Heart right ventricle (tissue), 16 donors: ENCODE measurements around the gene SOX30. TPM values are rescaled to one million over a fixed set of nuclear protein-coding genes. Genes with fewer than 3 reads are reported as not detected.
A peak's percentile ranks its signal among the peaks of the same experiment; 100 is the strongest.
"Not testable (repeated sequence)": the region's sequence is repeated elsewhere in the genome, so short reads cannot be mapped to it uniquely, and the experiment has no call there.

Experiments
- ATAC-seq, 8 donors: fragments of 200-7000 bp; cut with Tn5 transposase; one replicate each; pipeline ENCODE4 v1.9.1; 2020; ENCODE audit warnings: mild to moderate bottlenecking in 8 of 8, moderate library complexity in 8 of 8, moderate number of reproducible peaks in 1 of 8
- DNase-seq, 2 donors: peaks; one replicate each; pipeline ENCODE4 v3.0.0-alpha.2; 2020
- H3K27ac ChIP-seq, 10 donors: fragments of 200-600 bp; sonication (generic) in 2 of 10; one replicate each; pipeline versions ENCODE4 v1.5.0 to v1.8.0; 2020 to 2022; ENCODE audit warnings: mild to moderate bottlenecking in 3 of 10
- H3K27me3 ChIP-seq, 7 donors: fragments of 200-600 bp; one replicate each; pipeline ENCODE4 v1.8.0; 2021 to 2022; ENCODE audit warnings: mild to moderate bottlenecking in 2 of 7
- H3K36me3 ChIP-seq, 9 donors: fragments of 200-600 bp; sonication (generic) in 1 of 9; one replicate each; pipeline versions ENCODE4 v1.5.0 to v1.8.0; 2020 to 2022; ENCODE audit warnings: mild to moderate bottlenecking in 2 of 9
- H3K4me1 ChIP-seq, 9 donors: fragments of 200-600 bp; sonication (generic) in 1 of 9; one replicate each; pipeline versions ENCODE4 v1.5.0 to v1.8.0; 2020 to 2022; ENCODE audit warnings: mild to moderate bottlenecking in 4 of 9
- H3K4me3 ChIP-seq, 10 donors: fragments of 200-600 bp; sonication (generic) in 2 of 10; one replicate each; pipeline versions ENCODE4 v1.5.0 to v1.8.0; 2020 to 2022; ENCODE audit warnings: mild to moderate bottlenecking in 7 of 10, moderate library complexity in 2 of 10
- H3K9me3 ChIP-seq, 11 donors: fragments of 200-600 bp in 10 of 11; sonication (generic) in 2 of 11; one replicate each; pipeline versions ENCODE4 v1.5.0 to v1.8.0; 2013 to 2022; ENCODE audit warnings: mild to moderate bottlenecking in 2 of 11, control low read depth in 1 of 11, moderate library complexity in 1 of 11
- CTCF ChIP-seq, 9 donors: fragments of 200-600 bp; sonication (generic) in 2 of 9; IDR thresholded peaks; one replicate each; pipeline versions ENCODE4 v1.5.0 to v1.8.0; 2021 to 2022; ENCODE audit warnings: antibody characterized with exemption in 9 of 9, mild to moderate bottlenecking in 5 of 9, moderate library complexity in 1 of 9
- WGBS, 2 donors: extraction: QIAGEN DNeasy Blood & Tissue Kit; methylation state at CpG; one replicate each; pipeline ENCODE4 v1.1.7; 2013; ENCODE audit warnings: inconsistent platforms in 1 of 2; 5-methylcytosine and 5-hydroxymethylcytosine counted together
- intact Hi-C, 10 donors: fragments of 100-400 bp; cut with DNase I; formaldehyde crosslinking; loops; one replicate each; pipeline versions ENCODE4 v1.11.1 to v1.14.2; 2022
- long read RNA-seq, 3 donors: library from polyadenylated mRNA; unstranded; transcript quantifications; one replicate each; pipeline ENCODE4 v2.0.0, GENCODE V29; 2020 to 2021
- polyA plus RNA-seq, 2 donors: library from polyadenylated mRNA; stranded (reverse); fragments of 200-250 nt; gene quantifications; one replicate each; pipeline ENCODE4 v1.2.3, GENCODE V29; 2013
- total RNA-seq, 10 donors: library from RNA; stranded (reverse); fragmentation: NEBNext Ultra II Directional in 3 of 10; extraction: Animal tissue kit (Norgen Biotek cat#: 25700) in 3 of 10; gene quantifications; one replicate each; pipeline versions ENCODE4 v1.2.1 to v1.2.4, GENCODE V29; 2021 to 2023
- donor health status: Arrhythmogenic right ventricular cardiomyopathy.
- donor health status: ischemic (EF 13 %, LVEDD 7.1; RV severe dilation, severe dysfunction).
- donor health status: healthy with polysubstance abuse.
- donor health status: DM: no; HTN: yes; CAD: no.
- donor health status: DM: no; HTN: no; CAD: no.
- donor health status: ischemic (EF 25% LVEDD 6.9; RV normal size, moderate dysfunction).
- donor health status: ischemic (EF 25% LVEDD 5.7; RV mildly dilated, moderate dysfunction).
- donor health status: healthy.
- donor health status: DM: yes; HTN: yes; CAD: no.
- donor health status: Ischemic cardiomyopathy.
- donor health status: ischemic (EF 35%, LVEDD 5.7; RV mildly dilated, moderate dysfunction).
- donor health status: nonischemic (EF 11% LVEDD 7.7; RV severe dilation, severe dysfunction).
- donor health status: DM: yes; HTN: yes; CAD: no.
- donor health status: PGD.
- donor health status: ischemic (EF 29% LVEDD 5.4; RV normal size, mild dysfunction).
- donor health status: nonischemic (EF 23%, LVEDD 6.1; RV moderate dilation, normal function).

Gene SOX30
- under 1 TPM in 7 of 10 donors, not detected in 3; 0.12 to 0.21 (median 0.17) TPM for total RNA-seq
- polyA plus RNA-seq = under 1 TPM in 1 of 2 donors, not detected in 1; 0.04 TPM
- long read RNA-seq, donor 1, partial matches to known transcripts = 0 of 2 reads
- long read RNA-seq, donor 1, other reads (novel, unspliced or antisense) = 2 of 2 reads
- long read RNA-seq, donor 2 = 0 reads
- long read RNA-seq, donor 3, partial matches to known transcripts = 0 of 1 reads
- long read RNA-seq, donor 3, other reads (novel, unspliced or antisense) = 1 of 1 reads

- peak within 1 kb of the TSS in 1 of 10 donors; percentile 61 for H3K27ac ChIP-seq
- no peak for ATAC-seq
- intact Hi-C loops = no loop called here
These were observed at the start of gene SOX30 for GRCh38 chr5:157652377-157652692. TSS of gene SOX30 (minus strand) at chr5:157652438. CDS start at chr5:157652078, 360 bp downstream.

GRCh38 chr5:157698674-157699073, 46.4 kb upstream of the SOX30 start:
- H3K4me1 ChIP-seq, H3K36me3 ChIP-seq, DNase-seq, H3K27me3 ChIP-seq, H3K4me3 ChIP-seq, H3K27ac ChIP-seq, ATAC-seq, intact Hi-C loops: not testable (repeated sequence)
- peaks cover 0 to 28% (median 10%) of the 10 kb centered on the region in 11 donors for H3K9me3 ChIP-seq
- WGBS, 2 donors = 71 to 94% methylated on average over 4 of the region's 4 CpGs

More at GRCh38 chr5:157652377-157652692, at the start of gene SOX30:
- DNase-seq = no peak
- WGBS, 2 donors = 90 to 94% methylated on average over 15 of the region's 15 CpGs
- H3K9me3 ChIP-seq = peaks cover 0 to 19% (median under 1%) of the 10 kb centered on the region in 11 donors
- no peaks in the 10 kb centered on the region for H3K36me3 ChIP-seq
- peak within 1 kb of the TSS; percentile 15 to 57 (median 51) for H3K4me3 ChIP-seq
- H3K4me1 ChIP-seq = peaks cover 0 to 11% (median 5%) of the 10 kb centered on the region in 9 donors
- peaks cover 0 to 13% (median 0%) of the 10 kb centered on the region in 7 donors for H3K27me3 ChIP-seq
- no peak for TF ChIP-seq CTCF (IDR thresholded peaks at IDR 0.05)

GRCh38 chr5:157696154-157696553, 43.9 kb upstream of the SOX30 start:
- DNase-seq, H3K36me3 ChIP-seq, H3K4me3 ChIP-seq, H3K27me3 ChIP-seq, H3K4me1 ChIP-seq, intact Hi-C loops, H3K27ac ChIP-seq, ATAC-seq: not testable (repeated sequence)
- 89 to 99% methylated on average over 3 of the region's 3 CpGs for WGBS, 2 donors
- peaks cover 0 to 20% (median 8%) of the 10 kb centered on the region in 11 donors for H3K9me3 ChIP-seq

- H3K4me1 ChIP-seq, H3K27me3 ChIP-seq, H3K27ac ChIP-seq, DNase-seq, intact Hi-C loops, ATAC-seq, H3K36me3 ChIP-seq, H3K4me3 ChIP-seq: not testable (repeated sequence)
- 89 to 98% methylated on average over 25 of the region's 25 CpGs for WGBS, 2 donors
- peaks cover 0 to 13% (median 4%) of the 10 kb centered on the region in 11 donors for H3K9me3 ChIP-seq
These were observed 41.6 kb upstream of the SOX30 start for GRCh38 chr5:157693816-157694215.

- Histone ChIP-seq H3K4me3 (peak overlapping the region in 2 of 10 donors; percentile 4 to 10), H3K4me1 (peaks cover 0 to 12% (median 0%) of the 10 kb centered on the region in 9 donors), H3K36me3 (no peaks in the 10 kb centered on the region), H3K27ac (no peak overlapping the region), H3K27me3 (peaks cover 0 to 6% (median 0%) of the 10 kb centered on the region in 7 donors), H3K9me3 (no peaks in the 10 kb centered on the region)
- TF ChIP-seq CTCF (IDR thresholded peaks at IDR 0.05) = no peak
- intact Hi-C loops = no loop called here
- ATAC-seq (peak in 2 of 8 donors; percentile 15 to 38), DNase-seq (no peak)
- WGBS, 2 donors = 70 to 76% methylated on average over 50 to 53 of the region's 53 CpGs
These were observed 38.6 kb upstream of the SOX30 start for GRCh38 chr5:157690690-157691433.
